Testis (tissue), 2 donors: ENCODE data around the gene BBOX1.

Experiments used
- CTCF ChIP-seq, 3 experiments: fragments of 450-650 bp in 2 of 3; fragments of 200-600 bp in 1 of 3; sonication (generic) in 1 of 3; IDR thresholded peaks; one replicate each; pipeline ENCODE4 v1.5.1; 2016 to 2019; ENCODE audit warnings: antibody characterized with exemption in 3 of 3, mild to moderate bottlenecking in 2 of 3, moderate library complexity in 1 of 3
- POLR2A ChIP-seq: fragments of 450-650 bp; IDR thresholded peaks from one replicate; pipeline ENCODE4 v1.6.1; 2017; ENCODE audit warnings: antibody characterized with exemption, mild to moderate bottlenecking, moderate library complexity

GRCh38 chr11:27094120-27094519, 53.5 kb downstream of the BBOX1 start:
- TF ChIP-seq CTCF (IDR thresholded peaks at IDR 0.05) (no peak), POLR2A (no peak)
